SK-N-SH treated with all-trans-retinoic acid at 6 μM for 48 hours (cell line): Measurements from ENCODE around the gene ALG14.

ENCODE experiments used
- BACH2 ChIP-seq: fragments of 250-450 bp; sonication (Bioruptor Pico); IDR thresholded peaks from 2 replicates; pipeline ENCODE4 v1.9.0; 2021; ENCODE audit warnings: mild to moderate bottlenecking, borderline replicate concordance
- CREB5 ChIP-seq: fragments of 250-450 bp; sonication (Bioruptor Pico); IDR thresholded peaks from 2 replicates; pipeline ENCODE4 v1.5.1; 2020; ENCODE audit warnings: low read depth, mild to moderate bottlenecking, moderate library complexity
- ESRRG ChIP-seq: fragments of 250-450 bp; sonication (Bioruptor Pico); IDR thresholded peaks from 2 replicates; pipeline ENCODE4 v1.6.1; 2021; ENCODE audit warnings: mild to moderate bottlenecking
- GLIS3 ChIP-seq: fragments of 250-450 bp; sonication (Bioruptor Pico); IDR thresholded peaks from 2 replicates; pipeline ENCODE4 v1.5.0; 2020; ENCODE audit warnings: mild to moderate bottlenecking, moderate library complexity
- POU6F1 ChIP-seq: fragments of 250-450 bp; sonication (Bioruptor Pico); IDR thresholded peaks from 2 replicates; pipeline ENCODE4 v1.8.0; 2021; ENCODE audit warnings: low read depth, mild to moderate bottlenecking, moderate library complexity, borderline replicate concordance
- RARB ChIP-seq: fragments of 250-450 bp; sonication (Bioruptor Pico); IDR thresholded peaks from 2 replicates; pipeline ENCODE4 v1.8.0; 2021; ENCODE audit warnings: mild to moderate bottlenecking, moderate library complexity
- TCF4 ChIP-seq: fragments of 250-450 bp; sonication (Bioruptor Pico); IDR thresholded peaks from 2 replicates; pipeline ENCODE4 v1.8.0; 2021; ENCODE audit warnings: mild to moderate bottlenecking, moderate library complexity, borderline replicate concordance
- TOX ChIP-seq: fragments of 250-450 bp; sonication (Bioruptor Pico); IDR thresholded peaks from 2 replicates; pipeline ENCODE4 v1.8.0; 2021; ENCODE audit warnings: mild to moderate bottlenecking, moderate library complexity, borderline replicate concordance
- TSHZ2 ChIP-seq: fragments of 250-450 bp; sonication (Bioruptor Pico); IDR thresholded peaks from 2 replicates; pipeline ENCODE4 v1.5.0; 2020; ENCODE audit warnings: mild to moderate bottlenecking, moderate library complexity
- ZC3H10 ChIP-seq: fragments of 250-450 bp; sonication (Bioruptor Pico); IDR thresholded peaks from 2 replicates; pipeline ENCODE4 v1.5.1; 2021; ENCODE audit warnings: mild to moderate bottlenecking, moderate library complexity
- ZFP3 ChIP-seq: fragments of 250-450 bp; sonication (Bioruptor Pico); IDR thresholded peaks from 2 replicates; pipeline ENCODE4 v1.5.0; 2020; ENCODE audit warnings: mild to moderate bottlenecking, moderate library complexity
- ZFP30 ChIP-seq: fragments of 450-650 bp; formaldehyde crosslinking; IDR thresholded peaks from 2 replicates; pipeline ENCODE4 v1.5.0; 2022; ENCODE audit warnings: mild to moderate bottlenecking, moderate library complexity
- TF ChIP-seq, protein P1 (sequence below): fragments of 250-450 bp; sonication (Bioruptor Pico); IDR thresholded peaks from 2 replicates; pipeline ENCODE4 v1.8.0; 2020; ENCODE audit warnings: mild to moderate bottlenecking, moderate library complexity, borderline replicate concordance

- no peak for TF ChIP-seq ZFP3
- no peak for TF ChIP-seq POU6F1 (CRISPR knock-in tag)
- no peak for TF ChIP-seq TOX (CRISPR knock-in tag)
- no peak for TF ChIP-seq BACH2 (CRISPR knock-in tag)
- TF ChIP-seq RARB (CRISPR knock-in tag), result no peak
- TF ChIP-seq, protein P1, sequence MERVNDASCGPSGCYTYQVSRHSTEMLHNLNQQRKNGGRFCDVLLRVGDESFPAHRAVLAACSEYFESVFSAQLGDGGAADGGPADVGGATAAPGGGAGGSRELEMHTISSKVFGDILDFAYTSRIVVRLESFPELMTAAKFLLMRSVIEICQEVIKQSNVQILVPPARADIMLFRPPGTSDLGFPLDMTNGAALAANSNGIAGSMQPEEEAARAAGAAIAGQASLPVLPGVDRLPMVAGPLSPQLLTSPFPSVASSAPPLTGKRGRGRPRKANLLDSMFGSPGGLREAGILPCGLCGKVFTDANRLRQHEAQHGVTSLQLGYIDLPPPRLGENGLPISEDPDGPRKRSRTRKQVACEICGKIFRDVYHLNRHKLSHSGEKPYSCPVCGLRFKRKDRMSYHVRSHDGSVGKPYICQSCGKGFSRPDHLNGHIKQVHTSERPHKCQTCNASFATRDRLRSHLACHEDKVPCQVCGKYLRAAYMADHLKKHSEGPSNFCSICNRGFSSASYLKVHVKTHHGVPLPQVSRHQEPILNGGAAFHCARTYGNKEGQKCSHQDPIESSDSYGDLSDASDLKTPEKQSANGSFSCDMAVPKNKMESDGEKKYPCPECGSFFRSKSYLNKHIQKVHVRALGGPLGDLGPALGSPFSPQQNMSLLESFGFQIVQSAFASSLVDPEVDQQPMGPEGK (CRISPR knock-in tag), result no peak
- TF ChIP-seq CREB5 (CRISPR knock-in tag), result no peak
- TF ChIP-seq ZFP30 (CRISPR knock-in tag), result no peak
- no peak for TF ChIP-seq TSHZ2 (CRISPR knock-in tag)
- TF ChIP-seq ZC3H10 (CRISPR knock-in tag), result no peak
- no peak for TF ChIP-seq TCF4 (CRISPR knock-in tag)
- no peak for TF ChIP-seq GLIS3
- TF ChIP-seq ESRRG (CRISPR knock-in tag), result no peak
These were observed 74.0 kb downstream of the ALG14 start for GRCh38 chr1:94998748-94999147.
